Measurements from ENCODE around the gene TMEM135. TPM values are rescaled to one million over a fixed set of nuclear protein-coding genes. Genes with fewer than 3 reads are reported as not detected.
"Not testable (repeated sequence)": the region's sequence is repeated elsewhere in the genome, so short reads cannot be mapped to it uniquely, and the experiment has no call there.

Gene TMEM135
- 9.0 TPM for polyA plus RNA-seq (2013, experiment 1 of 2; ENCODE audit: insufficient read length)
- 8.5 TPM for polyA plus RNA-seq (2013, experiment 2 of 2; ENCODE audit: insufficient read length)

DNA sequence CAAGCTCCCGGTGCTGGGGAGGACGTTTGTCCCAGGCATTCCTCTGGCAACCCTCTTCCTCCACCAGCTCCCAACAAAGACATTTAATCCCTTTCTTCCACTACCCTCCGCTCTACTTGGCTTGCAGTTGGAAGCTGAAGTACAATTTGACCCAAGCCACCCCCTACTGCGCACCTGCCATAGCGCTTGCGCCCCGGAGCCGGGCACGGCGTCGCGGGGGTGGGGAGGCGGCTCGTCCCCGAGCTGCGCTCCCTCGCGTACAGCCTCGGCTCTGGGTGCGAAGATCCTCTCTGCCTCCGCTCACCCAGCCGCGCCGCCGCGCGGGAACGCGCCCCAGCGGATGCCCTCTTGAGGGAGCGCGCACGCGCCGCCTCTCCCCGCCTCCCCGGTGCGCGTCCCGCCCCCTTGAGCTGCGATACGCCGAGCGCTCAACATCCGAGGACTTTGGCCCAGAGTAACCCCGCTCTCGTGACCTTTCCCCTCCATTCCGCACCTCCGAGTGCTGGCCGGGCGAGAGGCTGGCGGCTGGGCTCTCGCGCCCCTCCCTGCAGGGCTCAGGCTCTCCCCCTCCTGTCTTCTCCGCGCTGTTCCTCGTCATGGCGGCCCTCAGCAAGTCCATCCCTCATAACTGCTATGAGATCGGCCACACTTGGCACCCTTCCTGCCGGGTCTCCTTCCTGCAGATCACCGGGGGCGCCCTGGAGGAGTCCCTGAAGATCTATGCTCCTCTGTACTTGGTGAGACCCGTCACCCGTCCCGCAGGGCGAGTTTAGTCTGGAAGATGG, at the start of gene TMEM135:
TSS of gene TMEM135 (plus strand) at position 485 of the 785 bp plus-strand sequence. CDS start at position 597, 112 bp downstream.
- DNase-seq = peak; percentile 88

GRCh38 chr11:86988351-86988881, 49.3 kb upstream of the TMEM135 start:
- DNase-seq = no peak

DNA sequence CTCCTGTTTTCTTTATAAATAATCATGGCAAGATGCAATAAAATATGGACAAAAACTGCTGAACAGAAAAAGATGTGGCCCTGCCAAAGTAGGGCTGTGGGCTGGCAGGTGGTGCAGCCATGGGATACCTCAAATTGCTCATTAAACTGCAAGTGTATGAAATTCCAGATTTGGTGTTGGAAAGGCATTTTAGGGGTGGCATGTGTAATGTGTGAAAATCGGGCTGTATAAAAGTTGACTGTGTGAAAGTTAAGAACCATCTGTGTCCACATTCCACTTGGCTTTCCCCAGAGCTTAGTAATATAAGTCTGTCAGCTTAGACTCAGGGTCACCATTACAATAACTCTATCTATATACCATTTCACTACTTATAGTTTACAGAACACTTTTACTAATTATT, 47.7 kb upstream of the TMEM135 start:
- DNase-seq = peak; percentile 47

- DNase-seq = peak; percentile 93
These were observed 47.2 kb upstream of the TMEM135 start for GRCh38 chr11:86990515-86990914.

- DNase-seq = no peak
These were observed 46.4 kb upstream of the TMEM135 start for GRCh38 chr11:86991341-86991740.

- DNase-seq = not testable (repeated sequence)
These were observed 45.4 kb upstream of the TMEM135 start for GRCh38 chr11:86992340-86992739.

DNA sequence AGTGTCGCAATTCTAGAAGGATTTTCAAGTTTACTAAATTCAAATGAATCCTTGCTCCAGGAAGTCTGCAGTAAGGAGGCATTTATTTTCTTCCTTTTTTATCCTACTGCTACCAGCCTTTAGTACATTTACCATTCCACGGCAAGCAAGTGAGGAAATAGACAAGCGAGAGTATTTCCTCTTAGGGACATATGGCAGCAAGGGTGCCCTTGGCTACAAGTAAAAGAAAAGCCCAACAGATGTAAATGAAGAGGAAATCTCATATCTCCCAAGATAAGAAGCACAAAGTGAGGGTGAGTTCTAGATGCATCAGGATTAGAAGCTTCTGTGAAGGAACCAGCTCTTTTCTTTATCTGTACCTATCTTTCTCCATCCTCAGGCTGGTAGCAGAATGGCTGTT, 44.7 kb upstream of the TMEM135 start:
- DNase-seq = no peak

GRCh38 chr11:86996953-86997570, 40.7 kb upstream of the TMEM135 start:
- no peak for DNase-seq

DNA sequence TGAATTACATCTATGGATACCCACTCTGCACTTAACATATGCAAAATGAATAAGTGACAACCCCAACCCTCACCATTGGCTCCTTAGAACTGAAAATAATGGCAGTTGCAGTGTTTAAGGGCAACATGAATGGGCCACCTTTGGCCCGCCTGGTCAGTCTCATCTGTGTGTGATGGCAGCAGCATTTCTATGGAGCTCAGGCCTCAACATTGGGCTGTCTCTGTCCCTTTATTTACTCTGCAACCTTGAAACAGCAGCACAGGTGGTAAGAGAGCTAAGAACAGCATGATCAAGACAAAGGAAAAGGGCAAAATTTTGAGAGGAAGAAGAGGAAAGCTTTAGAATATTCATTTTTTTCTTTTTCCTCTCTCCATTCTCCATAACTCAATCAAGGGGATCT, 38.3 kb upstream of the TMEM135 start:
- DNase-seq = no peak

DNA sequence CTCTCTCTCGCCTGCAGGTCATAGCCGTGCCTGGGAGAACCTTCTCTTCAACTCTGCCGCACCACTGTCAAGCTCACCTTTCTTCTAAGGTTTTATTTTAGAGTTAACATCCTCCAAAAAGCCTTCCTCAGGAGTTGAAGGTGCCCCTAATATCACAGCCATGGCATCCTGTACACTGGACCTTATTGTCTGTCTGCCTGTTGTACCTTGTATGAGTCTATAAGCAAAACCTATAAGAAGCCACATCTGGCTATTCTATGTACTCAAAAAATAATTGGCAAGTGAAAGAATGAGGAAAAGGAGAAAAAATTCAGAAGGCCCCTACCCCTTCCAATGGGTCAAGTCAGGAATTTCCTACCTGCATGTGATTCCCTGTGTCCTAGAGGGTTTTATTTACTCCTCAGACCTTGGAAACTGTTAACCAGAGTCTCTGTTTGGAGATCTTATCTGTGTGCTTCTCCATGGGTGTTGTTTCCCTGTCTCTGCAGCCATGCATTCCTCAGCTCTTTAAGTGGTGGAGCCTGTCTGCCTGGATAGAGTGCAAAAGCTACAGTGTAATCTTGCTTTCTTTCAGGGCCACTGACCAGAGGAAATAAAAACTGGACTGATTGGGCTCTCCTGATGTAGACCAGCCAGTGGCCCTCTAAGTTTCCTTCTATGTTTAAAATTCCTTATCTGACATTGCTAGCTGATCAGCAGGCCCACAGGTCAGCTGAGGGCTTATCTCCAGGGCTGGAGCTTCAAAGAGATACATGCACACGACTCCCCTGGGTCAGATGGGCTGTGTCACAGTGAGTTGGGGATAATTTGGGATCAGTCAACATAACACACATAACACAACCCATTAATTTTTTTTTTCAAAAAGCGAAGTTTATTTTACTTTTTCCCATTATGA, 37.6 kb upstream of the TMEM135 start:
- DNase-seq = no peak

DNA sequence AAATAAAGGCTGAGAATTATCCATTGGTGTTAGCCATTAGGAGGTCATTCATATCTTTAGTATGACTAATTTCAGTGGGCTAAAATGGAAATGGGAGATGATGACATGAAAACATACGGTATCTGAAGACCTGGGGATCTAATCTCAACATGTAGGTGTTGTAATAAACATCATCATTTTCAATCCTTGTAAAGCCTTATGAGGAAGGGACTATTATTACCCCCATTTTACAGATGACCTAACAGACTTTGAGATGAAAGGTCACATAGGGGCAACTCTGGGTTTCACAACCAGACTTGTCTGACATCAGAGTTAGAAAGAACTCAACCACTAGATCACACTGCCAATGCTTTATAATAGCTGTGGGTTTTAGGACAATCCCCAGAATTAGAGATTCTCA, 34.8 kb upstream of the TMEM135 start:
- no peak for DNase-seq

GRCh38 chr11:87004281-87004680, 33.5 kb upstream of the TMEM135 start:
- DNase-seq = not testable (repeated sequence)

DNA sequence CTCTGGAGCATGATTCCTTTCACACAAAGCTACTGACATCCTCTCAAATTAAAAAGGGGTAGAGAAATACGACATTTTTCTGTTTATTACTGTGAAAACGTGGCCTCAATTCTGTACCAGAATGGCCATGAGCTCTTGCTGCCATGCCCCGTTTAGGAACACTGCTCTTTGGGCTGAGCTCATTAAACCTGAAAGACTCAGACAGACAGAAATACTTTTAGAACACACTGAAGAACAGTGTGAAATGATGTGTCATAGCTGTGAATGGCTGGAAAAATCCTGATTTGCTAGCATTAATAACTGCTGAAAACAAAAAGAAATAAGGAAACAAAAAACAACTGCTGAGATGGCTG, 32.2 kb upstream of the TMEM135 start:
- DNase-seq = no peak

- DNase-seq = no peak
These were observed 31.7 kb upstream of the TMEM135 start for GRCh38 chr11:87006035-87006434.

- DNase-seq = no peak
These were observed 29.8 kb upstream of the TMEM135 start for GRCh38 chr11:87007963-87008362.

- DNase-seq = no peak
These were observed 25.6 kb upstream of the TMEM135 start for GRCh38 chr11:87012089-87012488.

- no peak for DNase-seq
These were observed 25.1 kb upstream of the TMEM135 start for GRCh38 chr11:87012673-87013072.

DNA sequence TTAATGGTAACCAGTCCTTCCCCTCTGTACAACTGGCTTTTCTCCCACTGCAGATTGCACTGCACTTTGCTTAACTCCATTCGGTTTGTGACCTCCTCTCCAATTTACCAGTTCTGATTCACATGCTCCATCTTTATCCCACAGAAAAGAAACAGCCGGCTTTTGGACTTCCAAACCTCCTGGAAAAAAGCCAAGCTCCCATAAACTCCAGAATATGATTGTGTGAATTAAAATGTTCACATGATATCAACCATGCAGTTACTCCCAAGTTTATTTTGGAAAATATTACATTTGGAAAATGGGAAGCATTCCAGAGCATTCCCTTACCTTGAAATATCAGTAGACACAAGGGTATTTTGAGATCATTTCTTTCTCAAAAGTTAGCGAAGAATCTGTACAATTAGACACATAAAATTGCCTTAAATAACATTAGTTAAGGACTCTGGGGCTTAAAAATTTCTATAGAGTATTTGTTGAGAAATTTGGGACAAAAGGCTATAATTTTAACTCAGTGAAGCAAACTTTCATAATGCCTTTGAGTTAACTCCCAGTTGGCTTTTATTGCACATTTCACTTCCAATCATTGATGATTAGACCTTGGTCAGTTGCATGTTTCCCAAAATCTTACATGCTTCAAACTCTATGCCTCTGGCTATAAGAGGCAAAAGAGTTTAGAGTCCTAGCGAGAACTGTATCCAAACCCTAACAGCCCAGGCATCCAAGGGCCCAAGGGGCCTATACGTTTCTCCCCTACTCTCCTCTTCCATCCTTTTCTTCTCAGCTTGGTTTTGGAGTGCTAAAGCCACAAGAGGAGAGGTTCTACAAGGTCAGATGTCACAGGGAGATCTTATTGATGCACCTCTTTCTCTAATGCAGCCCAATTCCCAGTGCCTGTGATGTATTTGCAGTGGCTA, 23.6 kb upstream of the TMEM135 start:
- no peak for DNase-seq

DNA sequence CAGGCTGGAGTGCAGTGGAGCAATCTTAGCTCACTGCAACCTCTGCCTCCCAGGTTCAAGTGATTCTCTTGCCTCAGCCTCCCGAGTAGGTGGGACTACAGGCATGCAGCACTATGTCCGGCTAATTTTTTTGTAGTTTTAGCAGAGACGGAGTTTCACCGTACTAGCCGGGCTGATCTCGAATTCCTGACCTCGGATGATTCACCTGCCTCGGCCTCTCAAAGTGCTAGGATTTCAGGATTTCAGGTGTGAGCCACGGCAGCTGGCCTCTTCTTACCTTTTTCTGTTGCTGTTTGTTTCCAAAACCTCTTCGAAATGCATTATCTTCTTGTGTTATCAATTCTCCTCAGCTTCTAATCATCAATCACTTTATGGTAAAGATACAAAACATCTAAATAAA, 22.1 kb upstream of the TMEM135 start:
- DNase-seq = no peak

DNA sequence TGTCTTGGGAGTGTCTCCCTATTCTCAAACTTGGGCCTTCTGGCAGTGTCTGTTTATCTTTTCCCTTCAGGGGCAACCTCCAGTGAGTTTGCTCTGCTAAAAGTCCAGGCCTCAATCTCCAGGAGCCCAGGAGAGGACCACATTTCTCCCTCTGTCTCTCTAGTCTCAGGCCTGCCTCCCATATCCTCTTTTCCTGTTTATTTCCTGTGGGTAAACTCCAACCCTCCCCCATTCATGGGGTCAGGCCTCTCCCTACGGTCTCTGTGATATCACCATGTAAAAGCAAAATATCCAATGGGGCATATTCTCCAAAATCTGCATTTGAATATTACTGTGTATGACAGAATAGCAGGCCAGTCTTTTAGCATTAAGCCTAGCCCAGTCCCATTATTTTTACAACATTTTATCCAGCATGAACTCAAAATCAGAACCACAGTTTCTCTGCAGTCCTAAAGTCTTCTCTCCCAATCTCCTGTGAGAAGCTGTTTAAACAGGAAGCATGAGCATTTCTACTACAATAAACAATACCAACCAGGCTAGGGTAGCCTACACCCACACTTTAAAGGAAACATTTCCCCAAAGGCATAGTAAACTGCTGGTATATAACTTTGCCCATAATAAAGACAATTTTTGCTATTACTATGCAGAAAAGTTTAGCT, 18.0 kb upstream of the TMEM135 start:
- no peak for DNase-seq

DNA sequence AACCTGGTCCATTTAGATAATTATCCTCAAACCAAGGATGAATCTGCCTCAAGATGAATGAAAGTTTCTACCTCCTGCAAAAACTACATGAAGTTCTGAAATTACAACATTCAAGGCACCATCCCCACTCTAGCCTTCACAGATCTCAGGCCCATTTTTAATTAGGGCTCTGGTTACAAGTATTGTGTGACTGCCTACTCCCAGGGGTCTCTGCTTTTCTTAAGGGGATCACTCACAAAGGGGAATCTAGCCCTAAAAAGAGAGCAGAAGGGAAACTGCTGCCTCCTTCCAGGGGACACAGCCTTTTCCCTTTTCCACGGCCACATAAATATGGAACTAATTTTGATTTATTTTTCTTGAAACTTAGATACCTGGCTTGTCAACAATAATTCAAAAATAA, 17.4 kb upstream of the TMEM135 start:
- DNase-seq = no peak

All from fibroblast of skin of back (primary cell).